Measurements from ENCODE around the gene MCUR1. TPM values are rescaled to one million over a fixed set of nuclear protein-coding genes. Genes with fewer than 3 reads are reported as not detected.

The MCUR1 gene
- total and polyA plus RNA-seq, 2 of the 13 experiments (the other 11 are each of a cell fraction or from before 2014, with no cell fraction given): 8.0 to 29.6 TPM

- TF ChIP-seq, protein P1, sequence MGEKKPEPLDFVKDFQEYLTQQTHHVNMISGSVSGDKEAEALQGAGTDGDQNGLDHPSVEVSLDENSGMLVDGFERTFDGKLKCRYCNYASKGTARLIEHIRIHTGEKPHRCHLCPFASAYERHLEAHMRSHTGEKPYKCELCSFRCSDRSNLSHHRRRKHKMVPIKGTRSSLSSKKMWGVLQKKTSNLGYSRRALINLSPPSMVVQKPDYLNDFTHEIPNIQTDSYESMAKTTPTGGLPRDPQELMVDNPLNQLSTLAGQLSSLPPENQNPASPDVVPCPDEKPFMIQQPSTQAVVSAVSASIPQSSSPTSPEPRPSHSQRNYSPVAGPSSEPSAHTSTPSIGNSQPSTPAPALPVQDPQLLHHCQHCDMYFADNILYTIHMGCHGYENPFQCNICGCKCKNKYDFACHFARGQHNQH (CRISPR knock-in tag; IDR thresholded peaks at IDR 0.05): peak; percentile 27; the same call in 1 of the 2 replicates
- TF ChIP-seq GATAD2A (CRISPR knock-in tag; IDR thresholded peaks at IDR 0.05) (0 out of 2 replicates have a peak, but pooled peaks have one; percentile 25), ZSCAN22 (CRISPR knock-in tag; IDR thresholded peaks at IDR 0.05) (no peak)
Observed at GRCh38 chr6:13795041-13795750, 19.2 kb downstream of the MCUR1 start (continued).

- H3K9ac ChIP-seq (ENCODE audit: insufficient read depth, low read depth, low read length): no peak overlapping the region
- no peak overlapping the region for H3K4me3 ChIP-seq (replicated peaks in 1 of 3; ENCODE audit: insufficient read depth in 1 of 3, low read depth in 2 of 3, low read length in 3 of 3)
- H3K79me2 ChIP-seq (ENCODE audit: insufficient read depth, low read length): no peaks in the 10 kb centered on the region
- no peaks in the 10 kb centered on the region for H3K4me1 ChIP-seq (ENCODE audit: insufficient read depth, low read length)
- H3K9me3 ChIP-seq (ENCODE audit: low read length): no peaks in the 10 kb centered on the region
- H3K4me2 ChIP-seq (ENCODE audit: low read depth, low read length): no peak overlapping the region
- no peak overlapping the region for H2AFZ ChIP-seq (ENCODE audit: low read length)
- in situ Hi-C loops (cut with HindIII; ENCODE audit: extremely low pct_ligation_motif_present, low pct_unique_long_range_greater_than_20kb) (loop anchor here (10.0 kb wide), 1 partner anchor 261 kb away; no protein-coding TSS in a partner anchor), intact Hi-C loops (cut with micrococcal nuclease; ENCODE audit: unreplicated experiment) (loop anchor here (2.0 kb wide), 1 partner anchor 211 kb away; no protein-coding TSS in a partner anchor)
- H3K27ac ChIP-seq (ENCODE audit: extremely low read length, insufficient read depth, low read length): no peak overlapping the region
- TF ChIP-seq MAFK (conservative IDR thresholded peaks at IDR 0.05 in 1 of 2, IDR thresholded peaks at IDR 0.05 in 1 of 2; ENCODE audit: low read length in 2 of 2): peak in 1 of 2 experiments; percentile 24; a peak in 1 of 4 replicates
- TF ChIP-seq CC2D1A (CRISPR knock-in tag; IDR thresholded peaks at IDR 0.05): no peak
- TF ChIP-seq ZNF883 (CRISPR knock-in tag; IDR thresholded peaks at IDR 0.05; ENCODE audit: not compliant biosample characterization): no peak
- ATAC-seq (no peak), FAIRE-seq (no peak), DNase-seq (ENCODE audit: low spot score) (no peak)
- peaks cover 3 to 48% of the 10 kb centered on the region in 2 experiments for H3K36me3 ChIP-seq (replicated peaks in 1 of 2; ENCODE audit: control insufficient read depth in 1 of 2, insufficient read depth in 2 of 2, low read length in 2 of 2)
- ChIA-PET CTCF (ENCODE audit: low intra/inter-chr PET ratio, low total read pairs) (interaction anchor here (1.0 to 2.6 kb wide), 3 partner anchors 115 to 273 kb away, joined by 3 to 12 read pairs (median 5); no protein-coding TSS in a partner anchor), POLR2A (interaction anchor here (1.9 kb wide), 1 partner anchor 20 kb away, joined by 8 read pairs; the partner anchor contains the start of gene MCUR1)
- no TSS peak for BruUV-seq (replicated peaks)
- WGBS (ENCODE audit: low lambda C conversion rate): 96% methylated on average over 5 of the region's 5 CpGs
- no peaks in the 10 kb centered on the region for H4K20me1 ChIP-seq (ENCODE audit: insufficient read depth, low read length)
- H3K27me3 ChIP-seq (ENCODE audit: control insufficient read depth in 1 of 2, insufficient read depth in 2 of 2, low read length in 2 of 2): no peaks in the 10 kb centered on the region
Observed at GRCh38 chr6:13794184-13794583, 20.2 kb downstream of the MCUR1 start.

Data from HepG2 (cell line).